WTC11 (cell line): ENCODE data around the gene DCBLD2. TPM values are rescaled to one million over a fixed set of nuclear protein-coding genes. Genes with fewer than 3 reads are reported as not detected.
A peak's percentile ranks its signal among the peaks of the same experiment; 100 is the strongest.

Experiments used
- ATAC-seq: fragments of 200-7000 bp; cut with Tn5 transposase; 2 replicates; pipeline ENCODE4 v1.10.0; 2021; ENCODE audit warnings: mild to moderate bottlenecking, moderate library complexity
- CTCF ChIA-PET: fragments of 300-600 bp; sonication (Branson Sonifier 250); formaldehyde crosslinking; loops from one replicate; lab custom pipeline; 2021; ENCODE audit warnings: antibody characterized with exemption; lab: Charles Lee
- POLR2A ChIA-PET: fragments of 350-600 bp; sonication (Branson Sonifier 250); formaldehyde crosslinking; loops from one replicate; lab custom pipeline; 2021; ENCODE audit warnings: antibody characterized with exemption; lab: Charles Lee
- DNase-seq: peaks from one replicate; pipeline ENCODE4 v3.0.0; 2021; ENCODE audit warnings: low spot score
- H3K27ac Mint-ChIP-seq: 2 replicates; pipeline ENCODE4 v1.8.0; 2021; ENCODE audit warnings: mixed read lengths
- H3K27me3 Mint-ChIP-seq: 2 replicates; pipeline ENCODE4 v1.8.0; 2021; ENCODE audit warnings: low read depth, mild to moderate bottlenecking, moderate library complexity, mixed read lengths
- H3K36me3 Mint-ChIP-seq: 2 replicates; pipeline ENCODE4 v1.8.0; 2021; ENCODE audit warnings: mixed read lengths
- H3K4me1 Mint-ChIP-seq: 2 replicates; pipeline ENCODE4 v1.8.0; 2022; ENCODE audit warnings: mixed read lengths
- H3K4me3 Mint-ChIP-seq: 2 replicates; pipeline ENCODE4 v1.8.0; 2021; ENCODE audit warnings: mild to moderate bottlenecking, moderate library complexity, mixed read lengths
- H3K9me3 Mint-ChIP-seq: 2 replicates; pipeline ENCODE4 v1.8.0; 2021; ENCODE audit warnings: mixed read lengths
- AFF4 ChIP-seq: sonication (generic); formaldehyde crosslinking; IDR thresholded peaks from 2 replicates; pipeline ENCODE4 v1.8.1; 2023; ENCODE audit warnings: mild to moderate bottlenecking, missing genetic modification reagents, borderline replicate concordance
- ATF1 ChIP-seq: sonication (generic); formaldehyde crosslinking; IDR thresholded peaks from 2 replicates; pipeline ENCODE4 v1.8.1; 2023; ENCODE audit warnings: mild to moderate bottlenecking, moderate library complexity, missing genetic modification reagents
- ATF2 ChIP-seq: sonication (generic); formaldehyde crosslinking; IDR thresholded peaks from 2 replicates; pipeline ENCODE4 v1.8.1; 2022; ENCODE audit warnings: low read depth, missing genetic modification reagents, borderline replicate concordance
- ATF6 ChIP-seq: sonication (generic); formaldehyde crosslinking; IDR thresholded peaks from 2 replicates; pipeline ENCODE4 v1.8.1; 2023; ENCODE audit warnings: mild to moderate bottlenecking, missing genetic modification reagents
- ESRRA ChIP-seq: sonication (generic); formaldehyde crosslinking; IDR thresholded peaks from 2 replicates; pipeline ENCODE4 v1.8.1; 2022; ENCODE audit warnings: mild to moderate bottlenecking, missing genetic modification reagents, borderline replicate concordance
- GABPB1 ChIP-seq: sonication (generic); formaldehyde crosslinking; IDR thresholded peaks from 2 replicates; pipeline ENCODE4 v1.8.1; 2023; ENCODE audit warnings: mild to moderate bottlenecking, missing genetic modification reagents
- HMGXB4 ChIP-seq: sonication (generic); formaldehyde crosslinking; IDR thresholded peaks from 2 replicates; pipeline ENCODE4 v1.8.1; 2023; ENCODE audit warnings: mild to moderate bottlenecking, moderate library complexity, missing genetic modification reagents
- KAT7 ChIP-seq: sonication (generic); formaldehyde crosslinking; IDR thresholded peaks from 2 replicates; pipeline ENCODE4 v1.8.1; 2023; ENCODE audit warnings: missing genetic modification reagents, mild to moderate bottlenecking, borderline replicate concordance
- NFATC4 ChIP-seq: fragments of 250-450 bp; sonication (Bioruptor Pico); IDR thresholded peaks from 2 replicates; pipeline ENCODE4 v1.9.0; 2021; ENCODE audit warnings: mild to moderate bottlenecking
- NFYB ChIP-seq: sonication (generic); formaldehyde crosslinking; conservative IDR thresholded peaks from 2 replicates; pipeline ENCODE4 v1.8.0; 2022; ENCODE audit warnings: low read depth, missing genetic modification reagents
- NR3C1 ChIP-seq: sonication (generic); formaldehyde crosslinking; conservative IDR thresholded peaks from 2 replicates; pipeline ENCODE4 v1.8.1; 2023; ENCODE audit warnings: low read depth, mild to moderate bottlenecking, missing genetic modification reagents
- STAT6 ChIP-seq: sonication (generic); formaldehyde crosslinking; conservative IDR thresholded peaks from 2 replicates; pipeline ENCODE4 v1.8.1; 2023; ENCODE audit warnings: mild to moderate bottlenecking, low read depth, missing genetic modification reagents, moderate library complexity
- TCF7 ChIP-seq: sonication (generic); formaldehyde crosslinking; IDR thresholded peaks from 2 replicates; pipeline ENCODE4 v1.8.0; 2022; ENCODE audit warnings: mild to moderate bottlenecking, low read depth, missing genetic modification reagents, moderate library complexity
- TEAD1 ChIP-seq: sonication (generic); formaldehyde crosslinking; IDR thresholded peaks from 2 replicates; pipeline ENCODE4 v1.8.0; 2022; ENCODE audit warnings: mild to moderate bottlenecking, missing genetic modification reagents
- TP53 ChIP-seq: sonication (generic); formaldehyde crosslinking; IDR thresholded peaks from 2 replicates; pipeline ENCODE4 v1.8.1; 2023; ENCODE audit warnings: mild to moderate bottlenecking, missing genetic modification reagents
- ZMAT4 ChIP-seq: fragments of 250-450 bp; sonication (Bioruptor Pico); IDR thresholded peaks from 2 replicates; pipeline ENCODE4 v1.9.0; 2021; ENCODE audit warnings: mild to moderate bottlenecking
- ZNF138 ChIP-seq: sonication (generic); formaldehyde crosslinking; conservative IDR thresholded peaks from 2 replicates; pipeline ENCODE4 v1.8.1; 2022; ENCODE audit warnings: mild to moderate bottlenecking, moderate library complexity, missing genetic modification reagents
- ZNF423 ChIP-seq: fragments of 250-450 bp; sonication (Bioruptor Pico); IDR thresholded peaks from 2 replicates; pipeline ENCODE4 v2.1.2; 2022; ENCODE audit warnings: mild to moderate bottlenecking, moderate library complexity
- ZNF512 ChIP-seq: sonication (generic); formaldehyde crosslinking; IDR thresholded peaks from 2 replicates; pipeline ENCODE4 v1.8.1; 2022; ENCODE audit warnings: missing genetic modification reagents, borderline replicate concordance
- total RNA-seq: library from RNA; stranded (reverse); gene quantifications from 3 replicates; pipeline ENCODE4 v1.2.3, GENCODE V29; 2021
- TF ChIP-seq, protein P1 (sequence below): fragments of 250-450 bp; sonication (Bioruptor Pico); IDR thresholded peaks from 2 replicates; pipeline ENCODE4 v1.9.0; 2021; ENCODE audit warnings: moderate library complexity, mild to moderate bottlenecking, inconsistent platforms, borderline replicate concordance

DCBLD2 gene
- total RNA-seq, 1 experiment from 2014 or later: 47.9 TPM

DNA sequence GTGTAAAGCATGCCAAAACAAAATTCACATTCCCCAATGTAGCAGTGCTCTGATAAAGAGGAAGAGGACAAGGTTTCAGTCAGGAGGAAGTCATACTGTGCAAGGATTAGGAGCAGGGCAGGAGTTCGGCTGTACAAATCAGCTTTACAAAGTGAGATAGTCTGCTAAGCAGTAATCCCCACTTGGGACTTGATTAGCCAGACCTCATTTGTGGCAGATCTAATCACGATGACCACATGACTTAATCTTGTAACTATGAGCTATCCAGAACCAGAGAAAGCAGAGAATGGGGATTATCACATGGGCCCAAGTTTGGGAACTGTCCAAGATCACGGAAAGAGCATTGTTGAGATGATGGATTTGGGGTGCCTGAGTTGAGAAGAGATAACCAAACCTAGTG lies 7.8 kb downstream of the DCBLD2 start:
- no peaks in the 10 kb centered on the region for H3K36me3 Mint-ChIP-seq
- H3K4me3 Mint-ChIP-seq: no peak overlapping the region
- no peak for DNase-seq
- H3K4me1 Mint-ChIP-seq: peaks cover 42% of the 10 kb centered on the region
- TF ChIP-seq AFF4 (CRISPR knock-in tag): no peak
- TF ChIP-seq NR3C1: no peak
- no peak for TF ChIP-seq ZMAT4 (CRISPR knock-in tag)
- TF ChIP-seq GABPB1 (CRISPR knock-in tag): no peak
- TF ChIP-seq KAT7 (CRISPR knock-in tag): no peak
- TF ChIP-seq ATF6 (CRISPR knock-in tag): no peak
- no peak for TF ChIP-seq ZNF138 (CRISPR knock-in tag)
- TF ChIP-seq, protein P1, sequence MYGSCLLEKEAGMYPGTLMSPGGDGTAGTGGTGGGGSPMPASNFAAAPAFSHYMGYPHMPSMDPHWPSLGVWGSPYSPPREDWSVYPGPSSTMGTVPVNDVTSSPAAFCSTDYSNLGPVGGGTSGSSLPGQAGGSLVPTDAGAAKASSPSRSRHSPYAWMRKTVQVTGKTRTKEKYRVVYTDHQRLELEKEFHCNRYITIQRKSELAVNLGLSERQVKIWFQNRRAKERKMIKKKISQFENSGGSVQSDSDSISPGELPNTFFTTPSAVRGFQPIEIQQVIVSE (CRISPR knock-in tag): no peak
- no peak for TF ChIP-seq TP53
- no peak for TF ChIP-seq ZNF512 (CRISPR knock-in tag)
- TF ChIP-seq ZNF423: no peak
- no peak for TF ChIP-seq ATF2 (CRISPR knock-in tag)
- no peak for TF ChIP-seq NFYB
- H3K27ac Mint-ChIP-seq: peak overlapping the region; percentile 52; the same call in 1 of the 2 replicates
- no peaks in the 10 kb centered on the region for H3K9me3 Mint-ChIP-seq
- no peaks in the 10 kb centered on the region for H3K27me3 Mint-ChIP-seq
- ChIA-PET CTCF (interaction anchor here (1.3 kb wide), 1 partner anchor 100 kb away, joined by 4 read pairs; no protein-coding TSS in a partner anchor), POLR2A (no interaction called here)
- ATAC-seq: peak; percentile 31; the same call in 1 of the 2 replicates

GRCh38 chr3:98892263-98892662 lies 9.2 kb downstream of the DCBLD2 start:
- ATAC-seq: no peak
- no peak for TF ChIP-seq NFATC4 (CRISPR knock-in tag)
- no peak for TF ChIP-seq TEAD1 (CRISPR knock-in tag)
- no peak for TF ChIP-seq STAT6
- no peak for TF ChIP-seq TCF7 (CRISPR knock-in tag)
- TF ChIP-seq ATF1 (CRISPR knock-in tag): no peak
- no peak for TF ChIP-seq HMGXB4 (CRISPR knock-in tag)
- TF ChIP-seq ESRRA (CRISPR knock-in tag): no peak

More at GRCh38 chr3:98892263-98892662, 9.2 kb downstream of the DCBLD2 start:
- DNase-seq: no peak
- ChIA-PET CTCF (interaction anchor here (1.0 to 1.5 kb wide), 4 partner anchors 9 to 235 kb away, joined by 3 to 4 read pairs (median 4); partner anchors contain the start of gene DCBLD2), POLR2A (interaction anchor here (1.9 kb wide), 1 partner anchor 10 kb away, joined by 9 read pairs; the partner anchor contains the start of gene DCBLD2)
- Mint-ChIP-seq H3K27ac (no peak overlapping the region), H3K36me3 (no peaks in the 10 kb centered on the region), H3K27me3 (no peaks in the 10 kb centered on the region), H3K9me3 (no peaks in the 10 kb centered on the region), H3K4me3 (no peak overlapping the region), H3K4me1 (peaks cover 49% of the 10 kb centered on the region)
